HG03565 (cell line): Measurements from ENCODE around the gene DIS3L.
"Not testable (repeated sequence)": the region's sequence is repeated elsewhere in the genome, so short reads cannot be mapped to it uniquely, and the experiment has no call there.

Source experiments
- ATAC-seq: cut with Tn5 transposase; IDR thresholded peaks from one replicate; pipeline ENCODE4 v1.9.1; 2021; ENCODE audit warnings: mild to moderate bottlenecking, moderate library complexity; ENCODE audit not compliant: unreplicated experiment

DIS3L gene

DNA sequence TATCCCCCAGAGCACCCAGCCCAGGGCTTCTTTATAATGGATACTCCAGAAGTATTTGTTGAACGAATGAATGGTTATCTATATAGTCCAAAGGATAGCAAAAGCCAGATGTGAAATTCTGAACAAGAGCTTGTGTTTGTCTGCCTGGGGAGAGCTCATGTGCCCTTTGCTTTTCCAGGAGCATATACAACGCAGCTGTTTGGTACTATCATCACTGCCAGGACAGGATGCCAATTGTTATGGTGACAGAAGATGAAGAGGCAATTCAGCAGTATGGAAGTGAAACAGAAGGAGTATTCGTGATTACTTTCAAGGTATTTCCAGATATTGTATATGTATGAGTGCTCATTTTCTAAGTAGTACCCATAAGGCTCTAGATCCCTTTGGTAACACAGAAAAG lies 15.2 kb downstream of the DIS3L start:
- ATAC-seq, result no peak

DNA sequence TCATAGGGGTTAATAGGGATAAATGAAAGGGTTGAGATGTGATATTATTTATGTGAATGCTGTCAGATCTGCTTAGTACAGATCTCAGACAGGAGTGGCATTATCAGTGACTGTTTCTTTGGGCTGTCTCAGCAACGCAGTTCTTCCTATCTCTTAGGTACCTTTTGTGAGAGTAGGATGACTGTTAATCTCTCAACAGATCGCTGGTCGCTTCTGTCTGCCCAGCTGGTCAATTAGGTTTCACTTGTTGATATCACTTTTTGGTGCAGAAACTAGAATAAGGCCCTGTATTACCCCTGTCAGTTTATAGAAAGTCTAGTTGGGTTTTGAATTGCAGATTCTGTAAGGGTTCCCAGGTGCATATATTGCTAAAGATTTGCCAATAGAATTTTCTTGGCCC lies 16.5 kb downstream of the DIS3L start:
- ATAC-seq, result no peak

DNA sequence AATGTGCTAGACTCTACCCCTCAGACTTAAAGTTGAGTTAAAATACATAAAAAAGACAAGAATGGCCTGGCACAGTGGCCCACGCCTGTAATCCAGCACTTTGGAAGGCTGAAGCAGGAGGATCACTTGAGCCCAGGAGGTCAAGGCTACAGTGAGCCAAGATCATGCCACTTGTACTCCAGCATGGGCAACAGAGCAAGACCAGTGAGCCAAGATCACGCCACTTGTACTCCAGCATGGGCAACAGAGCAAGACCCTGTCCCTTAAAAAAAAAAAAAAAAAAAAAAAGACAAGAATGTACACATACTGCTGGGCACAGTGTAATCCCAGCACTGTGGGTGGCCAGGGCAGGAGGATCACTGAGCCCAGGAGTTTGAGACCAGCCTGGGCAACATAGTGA lies 17.4 kb downstream of the DIS3L start:
- ATAC-seq, result no peak

DNA sequence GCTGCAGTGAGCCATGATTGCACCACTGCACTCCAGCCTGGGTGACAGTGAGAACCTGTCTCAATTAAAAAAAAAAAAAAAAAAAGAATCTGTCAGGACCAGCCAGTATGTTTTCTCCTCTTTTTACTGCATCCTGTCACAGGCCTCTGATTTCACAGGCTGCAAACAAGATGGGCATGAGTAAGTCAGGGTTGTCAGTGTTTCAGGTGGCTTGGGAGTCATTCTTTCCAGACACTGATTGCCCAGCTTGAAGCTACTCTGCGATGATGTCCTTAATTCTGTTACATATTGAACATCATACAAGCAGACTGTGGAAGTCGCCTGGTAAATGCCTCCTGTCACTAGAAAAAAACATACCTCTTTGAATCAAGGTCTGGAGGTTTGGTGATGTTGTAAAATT lies 18.8 kb downstream of the DIS3L start:
- no peak for ATAC-seq

DNA sequence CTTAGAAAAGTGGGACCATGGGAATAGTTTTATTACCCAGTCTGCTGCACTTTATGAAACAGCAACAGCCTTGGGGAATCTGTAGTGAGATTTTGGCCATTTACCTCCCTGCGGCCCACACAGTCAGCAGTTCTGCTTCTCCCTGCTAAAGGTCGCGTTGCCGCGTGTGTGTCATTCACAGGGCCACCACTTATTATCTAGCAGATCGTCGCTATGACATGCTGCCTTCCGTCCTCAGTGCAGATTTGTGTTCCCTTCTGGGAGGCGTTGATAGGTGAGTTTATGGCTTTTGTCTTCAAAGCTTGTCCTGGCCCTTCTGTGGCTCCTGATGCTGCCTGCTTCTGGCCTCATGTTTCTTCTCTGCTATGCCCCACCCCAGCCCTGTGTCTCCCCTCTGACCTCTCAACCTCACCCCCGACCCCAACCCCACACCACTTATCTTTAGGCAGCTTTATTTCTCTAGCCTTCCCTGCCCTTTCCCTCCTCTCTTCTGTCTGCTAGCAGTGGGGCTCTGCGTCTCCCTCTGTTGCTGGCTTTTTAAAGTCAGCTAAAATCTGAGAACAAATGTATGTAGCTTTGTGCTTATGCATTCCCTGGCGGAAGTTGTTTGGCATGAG lies 30.1 kb downstream of the DIS3L start:
- ATAC-seq, result no peak

DNA sequence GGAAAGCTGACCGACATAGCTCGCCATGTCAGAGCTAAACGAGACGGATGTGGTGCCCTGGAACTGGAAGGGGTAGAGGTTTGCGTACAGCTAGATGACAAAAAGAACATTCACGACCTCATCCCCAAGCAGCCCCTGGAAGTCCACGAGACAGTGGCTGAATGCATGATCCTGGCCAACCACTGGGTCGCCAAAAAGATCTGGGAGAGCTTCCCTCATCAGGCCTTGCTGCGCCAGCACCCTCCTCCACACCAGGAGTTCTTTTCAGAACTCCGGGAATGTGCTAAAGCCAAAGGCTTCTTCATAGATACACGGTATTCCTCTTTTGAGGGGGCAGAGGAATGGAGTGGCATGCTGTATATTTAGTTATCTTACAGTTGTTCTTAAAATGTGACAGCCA lies 32.7 kb downstream of the DIS3L start:
- no peak for ATAC-seq

DNA sequence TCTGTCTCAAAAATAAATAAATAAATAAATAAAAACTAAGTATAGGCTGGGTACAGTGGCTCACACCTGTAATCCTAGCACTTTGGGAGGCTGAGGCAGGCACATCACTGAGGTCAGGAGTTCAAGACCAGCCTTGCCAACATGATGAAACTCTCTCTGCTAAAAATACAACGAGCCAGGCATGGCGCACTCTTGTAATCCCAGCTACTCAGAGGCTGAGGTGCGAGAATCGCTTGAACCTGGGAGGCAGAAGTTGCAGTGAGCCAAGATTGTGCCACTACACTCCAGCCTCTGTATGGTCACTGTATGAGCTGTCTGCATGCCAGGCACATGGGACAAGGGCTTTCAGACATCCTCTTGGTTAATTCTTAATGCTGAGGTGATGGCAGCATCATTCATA lies 34.4 kb downstream of the DIS3L start:
- no peak for ATAC-seq

DNA sequence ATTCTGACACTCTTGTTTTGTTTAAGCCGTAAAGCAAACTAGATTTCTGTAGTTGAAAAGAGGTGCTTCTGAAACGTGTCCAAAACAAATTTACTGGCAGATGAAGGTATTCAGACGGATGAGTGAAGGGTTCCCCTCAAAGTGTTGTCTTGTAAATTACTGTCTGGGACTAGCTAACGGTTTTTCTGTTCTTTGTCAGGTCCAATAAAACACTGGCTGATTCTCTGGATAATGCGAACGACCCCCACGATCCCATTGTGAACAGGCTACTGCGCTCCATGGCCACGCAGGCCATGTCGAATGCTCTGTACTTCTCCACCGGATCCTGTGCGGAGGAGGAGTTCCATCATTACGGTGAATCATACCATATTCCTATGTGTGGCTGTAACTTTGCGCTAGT lies 35.4 kb downstream of the DIS3L start:
- no peak for ATAC-seq

DNA sequence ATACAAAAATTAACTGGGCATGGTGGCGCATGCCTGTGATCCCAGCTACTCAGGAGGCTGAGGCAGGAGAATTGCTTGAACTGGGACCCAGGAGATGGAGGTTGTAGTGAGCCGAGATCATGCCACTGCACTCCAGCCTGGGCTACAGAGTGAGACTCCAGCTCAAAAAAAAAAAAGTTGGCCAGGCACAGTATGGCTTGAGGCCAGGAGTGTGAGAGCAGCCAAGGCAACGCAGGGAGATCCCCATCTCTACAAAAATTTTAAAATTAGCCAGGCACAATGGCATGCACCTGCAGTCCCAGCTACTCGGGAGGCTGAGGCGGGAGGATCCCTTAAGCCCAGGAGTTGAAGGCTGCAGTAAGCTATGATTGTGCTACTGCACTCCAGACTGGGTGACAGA lies 55.2 kb downstream of the DIS3L start:
- ATAC-seq, result not testable (repeated sequence)

DNA sequence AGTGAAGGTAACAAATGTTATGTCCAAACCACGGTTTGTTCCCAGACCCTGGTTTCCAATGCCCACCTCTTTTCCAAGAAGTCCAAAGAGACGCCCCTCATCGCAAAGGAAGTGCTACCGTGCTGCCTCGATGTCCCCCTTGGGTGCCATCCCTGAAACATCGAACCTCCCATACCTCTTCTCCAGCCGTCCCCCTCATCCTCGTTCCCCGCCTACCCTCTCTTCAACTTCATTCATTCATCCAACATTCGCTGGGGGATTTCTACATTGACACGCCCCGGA lies 62.6 kb downstream of the DIS3L start:
- no peak for ATAC-seq

DNA sequence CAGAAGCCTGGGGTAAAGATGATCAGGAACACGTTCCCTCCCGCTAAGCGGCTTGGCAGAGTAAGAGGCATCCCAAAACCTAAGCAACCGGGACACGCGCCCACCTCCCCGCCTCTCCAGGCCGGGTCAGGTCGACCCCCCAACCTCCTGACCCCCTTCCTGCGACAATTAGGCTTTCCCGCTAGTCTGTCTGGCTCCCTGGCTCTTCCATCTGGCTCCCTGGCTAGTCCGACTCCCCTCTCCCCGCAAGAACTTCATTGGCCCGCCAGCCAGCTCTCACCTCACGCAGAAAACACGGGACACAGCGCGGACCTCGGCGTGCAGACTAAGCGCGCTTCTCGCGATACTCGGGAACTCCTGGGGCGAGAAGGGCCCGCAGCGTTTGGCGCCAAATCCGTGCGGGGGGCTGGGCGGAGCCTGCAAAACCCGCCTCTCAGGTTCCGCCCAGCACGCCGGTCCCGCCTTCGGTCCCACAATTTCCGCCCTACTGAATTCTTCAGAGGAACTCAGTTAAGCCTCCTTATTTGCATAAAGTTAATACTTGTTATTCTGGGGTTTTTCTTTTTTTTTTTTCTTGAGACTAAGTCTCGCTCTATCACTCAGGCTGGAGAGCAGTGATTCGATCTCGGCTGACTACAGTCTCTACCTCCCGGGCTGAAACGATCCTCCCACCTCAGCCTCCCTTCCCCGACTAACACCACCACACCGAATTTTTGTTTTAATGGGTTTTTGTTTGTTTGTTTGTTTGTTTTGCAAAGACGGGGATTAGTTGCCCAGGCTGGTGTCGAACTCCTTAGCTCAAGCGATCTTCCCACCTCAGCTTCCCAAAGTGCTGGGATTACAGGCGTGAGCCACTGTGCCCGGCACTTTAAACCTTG lies 63.2 kb downstream of the DIS3L start, which contains the start of gene TIPIN:
TSS of gene TIPIN (minus strand) at position 327 of the 878 bp plus-strand sequence. CDS start 3,738 bp downstream, outside the sequence.
- peak; percentile 88 for ATAC-seq

DNA sequence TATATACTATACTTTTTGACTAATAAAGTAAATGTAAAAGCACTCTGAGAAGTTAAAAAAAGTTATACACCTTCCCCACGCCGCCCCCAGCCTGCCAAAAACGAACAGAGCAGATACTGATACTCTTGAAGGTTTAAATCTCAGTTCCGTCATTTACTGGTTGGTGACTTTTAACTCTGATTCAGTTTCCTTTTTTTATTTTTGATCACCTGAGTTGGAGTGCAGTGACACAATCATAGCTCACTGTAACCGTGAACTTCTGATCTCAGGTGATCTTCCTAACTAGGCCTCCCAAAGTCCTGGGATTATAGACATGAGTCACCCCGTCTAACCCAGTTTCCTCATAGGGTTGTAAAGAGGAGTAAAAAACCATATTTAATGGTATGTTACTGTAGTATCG lies 66.4 kb downstream of the DIS3L start:
- ATAC-seq, result no peak

DNA sequence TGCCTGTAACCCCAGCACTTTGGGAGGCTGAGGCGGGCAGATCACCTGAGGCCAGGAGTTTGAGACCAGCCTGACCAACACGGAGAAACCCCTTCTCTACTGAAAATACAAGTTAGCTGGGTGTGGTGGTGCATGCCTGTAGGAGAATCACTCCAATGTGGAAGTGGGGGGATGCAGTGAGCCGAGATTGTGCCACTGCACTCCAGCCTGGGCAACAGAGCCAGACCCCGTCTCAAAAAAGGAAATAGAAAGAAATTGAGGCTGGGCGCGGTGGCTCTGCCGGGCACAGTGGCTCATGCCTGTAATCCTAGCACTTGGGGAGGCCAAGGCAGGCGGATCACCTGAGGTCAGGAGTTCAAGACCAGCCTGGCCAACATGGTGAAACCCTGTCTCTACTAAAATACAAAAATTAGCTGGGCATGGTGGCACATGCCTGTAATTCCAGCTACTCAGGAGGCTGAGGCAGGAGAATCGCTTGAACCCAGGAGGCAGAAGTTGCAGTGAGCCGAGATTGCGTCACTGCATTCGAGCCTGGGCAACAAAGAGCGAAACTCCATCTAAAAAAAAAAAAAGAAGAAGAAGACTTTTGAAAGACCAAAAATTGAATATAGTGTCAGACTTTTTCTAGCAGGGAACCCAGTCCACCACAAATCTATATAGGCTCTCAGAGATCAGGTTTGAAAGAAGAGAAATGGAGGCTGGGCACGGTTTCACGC lies 68.5 kb downstream of the DIS3L start:
- ATAC-seq, result not testable (repeated sequence)

DNA sequence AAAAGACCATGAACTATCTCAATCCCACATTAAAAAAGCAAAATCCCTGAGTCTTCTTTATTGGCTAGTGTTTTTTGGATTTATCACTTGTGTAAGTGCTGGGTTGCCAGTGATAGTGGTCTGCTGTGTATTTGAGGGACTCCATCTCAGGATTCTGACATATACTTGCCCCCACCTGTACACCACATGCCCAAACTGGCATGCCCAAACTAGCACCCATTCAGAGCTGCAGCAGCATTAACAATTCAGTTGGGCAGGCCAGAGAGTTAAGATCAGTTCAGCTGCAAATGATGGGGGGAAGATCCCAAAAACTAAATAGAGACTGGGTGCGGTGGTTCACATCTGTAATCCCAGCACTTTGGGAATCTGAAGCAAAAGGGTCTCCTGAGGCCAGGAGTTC lies 69.4 kb downstream of the DIS3L start:
- no peak for ATAC-seq

DNA sequence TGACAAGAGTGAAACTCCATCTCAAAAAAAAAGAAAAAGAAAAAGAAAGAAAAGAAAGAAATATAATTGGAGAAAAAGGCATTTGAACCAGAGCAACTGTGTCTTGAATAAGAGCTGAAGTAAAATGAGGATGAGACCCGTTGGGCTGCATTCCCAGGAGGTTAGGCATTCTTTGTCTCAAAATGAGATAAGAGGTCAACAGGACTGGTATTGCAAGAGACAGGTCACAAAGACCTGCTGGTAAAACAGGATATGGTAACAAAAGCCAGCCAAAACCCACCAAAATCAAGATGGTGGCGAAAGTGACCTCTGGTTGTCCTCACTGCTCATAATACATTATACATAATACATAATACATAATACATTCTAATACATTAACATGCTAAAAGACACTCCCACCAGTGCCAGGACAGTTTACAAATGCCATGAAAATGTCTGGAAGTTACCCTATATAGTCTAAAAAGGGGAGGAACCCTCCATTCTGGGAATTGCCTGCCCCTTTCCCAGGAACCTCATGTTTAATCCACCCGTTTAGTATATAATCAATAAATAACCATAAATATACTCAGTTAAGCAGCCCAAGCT lies 71.7 kb downstream of the DIS3L start:
- ATAC-seq, result no peak

DNA sequence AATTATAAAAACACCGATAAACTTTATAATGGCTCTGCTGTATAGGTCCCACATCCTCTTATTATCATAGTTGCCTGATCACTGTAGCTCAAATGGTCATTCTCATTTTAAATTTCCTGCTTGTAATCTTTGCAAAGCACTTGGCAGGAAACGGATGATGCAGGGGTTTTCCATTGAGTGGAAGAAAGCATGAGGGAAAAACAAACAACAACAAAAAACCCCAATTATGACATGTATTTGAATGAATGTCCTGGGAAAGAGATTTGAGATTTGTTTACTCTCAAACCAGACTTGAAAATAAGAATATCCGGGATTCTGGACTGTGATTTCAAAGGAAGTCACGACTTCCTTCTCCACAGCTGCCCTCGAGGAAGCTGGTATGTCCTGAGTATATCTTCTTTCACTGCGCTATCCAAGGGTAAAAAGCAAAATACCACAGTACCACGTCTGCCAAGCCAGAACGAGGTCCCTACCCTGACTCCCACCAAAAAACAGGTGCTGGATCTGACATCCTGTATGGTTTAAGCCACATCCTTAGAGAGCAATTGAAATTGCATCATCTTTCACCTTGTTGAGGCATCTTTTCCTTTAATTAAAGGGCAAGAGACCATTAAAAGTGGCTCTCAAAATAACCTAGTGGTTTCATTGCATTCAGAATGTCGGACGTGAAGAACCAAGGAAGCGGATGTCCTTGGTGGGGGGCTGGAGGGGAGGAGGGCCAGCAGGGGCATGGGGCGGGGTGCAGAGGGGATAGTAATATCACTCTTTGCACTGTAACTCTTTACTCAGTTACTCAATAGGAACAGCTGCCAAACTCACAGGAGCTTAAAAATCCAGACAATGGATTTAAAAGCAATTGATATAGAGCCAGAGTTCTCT lies 76.6 kb downstream of the DIS3L start:
- ATAC-seq, result no peak

DNA sequence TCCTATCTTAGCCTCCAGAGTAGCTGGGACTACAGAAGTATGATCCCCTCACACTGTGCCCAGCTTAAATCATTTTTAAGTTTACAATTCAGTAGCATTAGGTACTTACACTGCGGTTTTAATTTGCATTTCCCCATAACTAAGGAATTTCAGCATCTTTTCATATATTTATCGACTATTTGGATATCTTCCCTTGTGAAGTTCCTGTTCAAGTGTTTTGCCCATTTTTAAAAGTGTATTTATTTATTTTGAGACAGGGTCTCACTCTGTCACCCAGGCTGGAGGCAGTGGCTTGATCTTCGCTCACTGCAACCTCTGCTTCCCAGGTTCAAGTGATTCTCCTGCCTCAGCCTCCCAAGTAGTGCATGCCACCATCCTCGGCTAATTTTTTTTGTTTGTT lies 80.8 kb downstream of the DIS3L start:
- ATAC-seq, result no peak

DNA sequence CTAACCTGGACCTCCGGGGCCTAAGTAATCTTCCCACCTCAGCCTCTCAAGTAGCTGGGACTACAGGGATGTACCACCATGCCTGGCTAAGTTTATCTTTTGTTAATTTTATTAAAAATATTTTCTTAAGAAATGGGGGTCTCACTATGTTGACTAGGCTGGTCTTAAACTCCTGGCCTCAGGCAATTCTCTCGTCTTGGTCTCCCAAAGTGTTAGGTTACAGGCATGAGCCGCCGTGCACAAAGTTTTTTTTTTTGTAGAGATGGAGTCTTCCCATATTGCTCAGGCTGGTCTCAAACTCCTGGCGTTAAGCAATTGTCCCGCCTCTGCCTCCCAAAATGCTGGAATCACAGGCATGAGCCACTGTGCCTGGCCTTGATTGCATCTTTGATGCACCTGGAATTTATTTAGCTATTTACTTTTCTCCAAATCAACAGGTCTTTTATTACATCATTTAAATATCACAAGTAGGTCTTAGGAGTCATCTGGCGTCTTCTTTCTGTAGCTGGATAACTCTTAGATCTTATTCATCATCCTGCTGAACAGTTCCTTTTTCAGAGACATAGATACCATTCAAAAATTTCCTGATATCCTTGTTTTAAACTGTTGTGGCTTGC lies 85.6 kb downstream of the DIS3L start:
- ATAC-seq, result no peak

DNA sequence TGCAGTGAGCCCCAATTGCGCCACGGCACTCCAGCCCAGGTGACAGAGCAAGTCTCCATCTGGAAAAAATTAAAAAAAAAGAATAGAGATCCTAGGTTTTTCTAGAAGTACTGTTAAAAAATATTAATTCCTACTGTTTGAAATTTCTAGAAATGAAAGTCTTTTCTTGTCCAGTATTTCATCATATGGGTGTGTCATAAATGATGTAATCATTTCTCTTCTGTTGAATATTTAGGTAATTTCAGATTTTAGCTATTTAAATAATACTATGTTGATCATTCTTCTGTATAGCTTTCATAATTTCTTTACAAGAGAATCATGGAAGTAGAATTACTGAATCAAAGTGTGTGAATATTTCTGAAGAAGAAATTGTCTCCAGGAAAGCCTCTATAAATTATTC lies 88.0 kb downstream of the DIS3L start:
- not testable (repeated sequence) for ATAC-seq
